LoVo (cell line): Measurements from ENCODE around the gene DBNDD2.

Experiments
- DNase-seq: peaks from one replicate; pipeline ENCODE4 v3.0.0-alpha.2; 2016; ENCODE audit warnings: low spot score

DBNDD2 gene

DNA sequence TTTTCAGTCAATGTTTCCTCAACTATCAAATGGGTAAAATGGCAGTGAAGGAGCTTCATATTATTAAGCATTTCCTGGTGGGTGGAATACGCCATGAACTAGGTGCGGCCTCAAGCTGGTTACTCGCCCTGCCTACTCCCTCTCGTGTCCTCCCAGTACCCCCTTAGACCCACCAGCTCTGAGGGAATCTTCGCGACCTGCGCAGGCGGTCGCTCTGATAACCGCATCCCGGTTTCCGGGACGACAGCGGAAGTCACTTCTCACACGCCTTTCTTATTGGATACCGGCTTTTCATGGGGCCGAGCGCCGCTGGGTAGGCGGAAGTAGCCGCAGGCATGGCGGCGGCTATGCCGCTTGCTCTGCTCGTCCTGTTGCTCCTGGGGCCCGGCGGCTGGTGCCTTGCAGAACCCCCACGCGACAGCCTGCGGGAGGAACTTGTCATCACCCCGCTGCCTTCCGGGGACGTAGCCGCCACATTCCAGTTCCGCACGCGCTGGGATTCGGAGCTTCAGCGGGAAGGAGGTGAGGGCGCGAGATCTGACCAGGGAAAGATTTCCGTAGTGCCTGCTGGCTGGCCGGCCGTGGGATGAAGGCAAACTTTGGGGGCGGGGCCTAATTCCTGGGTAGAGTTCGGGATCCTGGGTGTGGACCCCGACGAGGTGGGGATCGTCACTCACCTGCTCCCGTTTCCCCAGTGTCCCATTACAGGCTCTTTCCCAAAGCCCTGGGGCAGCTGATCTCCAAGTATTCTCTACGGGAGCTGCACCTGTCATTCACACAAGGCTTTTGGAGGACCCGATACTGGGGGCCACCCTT lies 7.9 kb downstream of the DBNDD2 start, which contains the start of gene PIGT:
Gene PIGT, plus strand, starts transcription at position 320 of the 816 bp plus-strand sequence. Its CDS starts 16 bp downstream, at position 336.
- DNase-seq, result peak; percentile 89

DNA sequence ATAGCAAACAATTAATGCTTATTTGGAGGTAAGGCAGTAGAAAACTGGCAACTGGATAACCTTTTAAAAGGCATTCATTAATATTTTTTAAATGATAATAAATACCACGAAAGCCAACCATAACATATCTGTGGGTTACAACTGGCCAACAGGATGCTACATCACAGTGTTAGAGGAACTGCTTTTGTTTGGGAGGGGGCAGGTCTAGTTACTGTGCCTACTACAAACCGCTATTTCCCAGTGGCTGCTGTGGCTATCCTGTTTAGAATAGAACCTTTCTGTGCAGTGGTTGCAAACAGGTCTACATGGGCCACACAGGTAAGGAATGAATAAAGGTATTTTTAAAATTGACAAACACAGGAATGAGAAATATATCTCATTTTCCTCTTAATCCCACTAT lies 8.8 kb downstream of the DBNDD2 start:
- no peak for DNase-seq

DNA sequence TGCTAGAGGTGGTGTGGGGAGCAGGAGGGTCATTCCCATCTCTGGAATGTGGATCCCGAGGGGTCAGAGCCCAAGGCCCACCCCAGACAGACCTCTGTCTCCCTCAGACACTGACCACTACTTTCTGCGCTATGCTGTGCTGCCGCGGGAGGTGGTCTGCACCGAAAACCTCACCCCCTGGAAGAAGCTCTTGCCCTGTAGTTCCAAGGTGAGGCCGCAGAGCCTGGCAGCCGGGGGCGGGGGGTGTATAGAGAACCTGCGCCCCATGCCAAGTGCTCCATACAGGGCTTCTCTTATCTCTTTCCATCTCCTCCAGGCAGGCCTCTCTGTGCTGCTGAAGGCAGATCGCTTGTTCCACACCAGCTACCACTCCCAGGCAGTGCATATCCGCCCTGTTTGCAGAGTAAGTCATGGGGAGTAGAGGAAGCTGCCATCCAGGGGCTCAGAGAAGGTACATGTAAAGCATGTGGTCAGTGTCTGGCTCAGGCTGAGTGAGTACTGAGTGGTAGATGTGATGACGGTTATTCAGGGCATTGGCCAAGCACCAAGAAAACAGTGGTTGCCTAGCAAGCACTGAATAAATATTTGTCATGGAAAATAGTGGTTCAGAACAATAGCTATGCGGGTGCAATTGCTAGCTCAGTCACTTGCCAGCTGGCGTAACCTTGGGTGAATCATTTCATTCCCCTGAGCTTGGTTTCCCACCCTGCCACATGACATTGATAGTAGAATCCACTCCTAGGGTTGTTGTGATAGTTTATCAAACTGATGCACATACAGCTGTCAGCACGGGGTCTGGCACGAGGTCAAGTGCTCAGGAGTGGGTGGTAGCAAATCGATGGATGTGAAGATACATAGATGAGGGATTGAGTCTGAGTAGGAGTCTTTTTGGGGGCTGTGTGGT lies 11.4 kb downstream of the DBNDD2 start:
- DNase-seq, result no peak

- DNase-seq, result no peak
Observed at GRCh38 chr20:45420125-45420524, 12.0 kb downstream of the DBNDD2 start.

GRCh38 chr20:45423700-45424099 lies 15.6 kb downstream of the DBNDD2 start:
- no peak for DNase-seq

GRCh38 chr20:45425561-45425960 lies 17.5 kb downstream of the DBNDD2 start:
- DNase-seq, result no peak

DNA sequence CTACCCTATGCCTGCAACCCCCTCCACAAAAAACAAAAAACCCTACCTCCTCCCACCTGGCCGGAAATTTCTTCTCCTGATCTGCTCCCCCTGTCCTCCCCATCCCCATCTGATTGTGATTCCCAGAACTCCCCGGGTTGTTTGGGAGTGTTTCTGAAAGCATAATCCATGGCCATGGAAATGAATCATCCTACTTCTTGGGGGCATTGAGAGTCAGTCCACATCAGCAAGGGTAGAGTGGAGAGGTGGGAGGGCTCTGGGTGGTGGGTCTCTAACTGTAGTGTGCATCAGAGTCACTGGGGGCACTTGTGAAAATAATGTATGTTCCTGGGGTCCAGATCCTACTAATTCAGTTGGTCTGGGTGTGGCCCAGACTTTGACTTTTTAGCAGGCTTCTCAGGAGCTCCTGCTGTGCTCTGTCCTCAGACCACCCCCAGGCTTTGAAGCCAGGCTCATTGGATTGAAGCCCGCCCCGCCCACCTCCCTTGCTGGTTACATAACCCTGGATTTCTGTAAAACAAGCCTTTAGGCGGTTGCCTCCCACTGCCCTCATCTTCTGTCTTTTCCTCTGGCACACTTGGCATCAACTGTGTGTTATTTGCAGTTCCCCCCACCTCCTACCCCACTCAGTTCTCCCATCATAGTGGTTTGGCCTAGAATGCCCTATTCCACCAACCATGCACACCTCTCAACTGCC lies 18.4 kb downstream of the DBNDD2 start:
- DNase-seq, result no peak

DNA sequence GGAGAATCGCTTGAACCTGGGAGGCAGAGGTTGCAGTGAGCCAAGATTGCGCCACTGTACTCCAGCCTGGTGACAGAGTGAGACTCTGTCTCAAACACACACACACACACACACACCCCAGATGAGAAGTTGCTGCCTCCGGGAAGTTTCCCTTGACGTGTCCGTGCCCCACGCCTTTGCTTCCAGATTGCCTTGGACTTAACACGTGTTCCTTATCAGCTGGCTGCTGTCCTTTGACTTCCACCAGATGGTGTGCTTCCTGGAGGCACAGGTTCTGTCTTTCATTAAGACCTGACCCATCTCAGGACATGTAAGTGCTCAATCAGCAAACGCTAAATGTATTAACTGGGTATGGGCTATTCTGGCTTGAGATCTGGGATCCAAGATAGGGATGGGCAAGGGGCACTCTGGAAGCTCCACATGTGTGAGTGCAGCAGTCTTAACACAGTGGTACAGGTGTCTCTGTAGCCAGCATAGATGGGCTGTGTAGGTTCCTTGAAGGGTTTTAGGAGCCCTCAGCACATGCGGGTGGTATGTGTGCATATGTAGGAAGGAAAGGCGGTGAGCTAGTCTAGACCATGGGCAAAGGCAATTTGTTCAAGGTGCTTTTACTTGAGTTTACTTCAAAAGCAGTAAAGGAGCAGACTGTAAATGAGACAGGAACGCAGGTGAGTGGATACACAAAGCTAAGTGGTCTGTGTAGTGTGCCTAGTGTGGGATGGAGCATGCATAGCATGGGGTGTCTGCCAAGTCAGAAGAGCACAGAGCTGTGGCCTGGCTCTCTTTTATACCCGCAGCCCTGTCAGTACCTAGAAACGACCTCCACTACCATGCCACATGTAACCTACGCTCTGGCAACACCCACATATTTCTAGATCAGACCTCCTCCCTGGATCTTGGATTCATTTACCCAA lies 19.4 kb downstream of the DBNDD2 start:
- DNase-seq, result no peak

- DNase-seq, result no peak
Observed at GRCh38 chr20:45429618-45430017, 21.5 kb downstream of the DBNDD2 start.

DNA sequence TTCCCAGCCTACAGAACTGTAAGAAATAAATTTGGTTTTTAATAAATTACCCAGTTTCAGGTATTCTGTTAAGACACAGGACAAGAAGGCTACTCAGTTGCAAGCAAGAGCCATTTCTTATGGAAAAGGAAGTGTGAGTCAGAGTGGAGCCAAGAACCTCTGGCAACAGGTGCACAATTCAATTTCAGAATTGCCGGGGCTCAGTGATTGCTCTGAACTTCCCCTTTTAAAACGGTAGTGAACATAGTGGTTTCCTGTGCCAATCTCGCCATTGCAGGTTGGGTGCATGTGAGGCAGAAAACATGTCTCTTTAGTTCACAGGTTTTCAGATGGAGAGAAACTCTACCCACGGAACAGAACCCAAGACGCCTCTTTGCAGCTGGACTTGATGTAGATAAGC lies 24.2 kb downstream of the DBNDD2 start:
- DNase-seq, result no peak

- DNase-seq, result no peak
Observed at GRCh38 chr20:45433316-45433715, 25.2 kb downstream of the DBNDD2 start.

DNA sequence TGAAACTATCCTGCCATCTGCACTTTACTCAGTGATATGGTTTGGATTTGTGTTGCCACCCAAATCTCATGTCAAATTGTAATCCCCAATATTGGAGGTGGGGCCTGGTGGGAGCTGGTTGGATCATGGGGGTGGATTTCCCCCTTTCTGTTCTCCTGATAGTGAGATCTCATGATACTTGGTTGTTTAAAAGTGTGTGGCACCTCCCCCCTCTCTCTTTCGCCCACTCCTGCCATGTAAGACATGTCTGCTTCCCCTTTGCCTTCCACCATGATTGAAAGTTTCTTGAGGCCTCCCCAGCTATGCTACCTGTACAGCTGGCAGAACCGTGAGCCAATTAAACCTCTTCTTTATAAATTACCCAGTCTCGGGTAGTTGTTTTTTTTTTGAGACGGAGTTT lies 25.9 kb downstream of the DBNDD2 start:
- no peak for DNase-seq

DNA sequence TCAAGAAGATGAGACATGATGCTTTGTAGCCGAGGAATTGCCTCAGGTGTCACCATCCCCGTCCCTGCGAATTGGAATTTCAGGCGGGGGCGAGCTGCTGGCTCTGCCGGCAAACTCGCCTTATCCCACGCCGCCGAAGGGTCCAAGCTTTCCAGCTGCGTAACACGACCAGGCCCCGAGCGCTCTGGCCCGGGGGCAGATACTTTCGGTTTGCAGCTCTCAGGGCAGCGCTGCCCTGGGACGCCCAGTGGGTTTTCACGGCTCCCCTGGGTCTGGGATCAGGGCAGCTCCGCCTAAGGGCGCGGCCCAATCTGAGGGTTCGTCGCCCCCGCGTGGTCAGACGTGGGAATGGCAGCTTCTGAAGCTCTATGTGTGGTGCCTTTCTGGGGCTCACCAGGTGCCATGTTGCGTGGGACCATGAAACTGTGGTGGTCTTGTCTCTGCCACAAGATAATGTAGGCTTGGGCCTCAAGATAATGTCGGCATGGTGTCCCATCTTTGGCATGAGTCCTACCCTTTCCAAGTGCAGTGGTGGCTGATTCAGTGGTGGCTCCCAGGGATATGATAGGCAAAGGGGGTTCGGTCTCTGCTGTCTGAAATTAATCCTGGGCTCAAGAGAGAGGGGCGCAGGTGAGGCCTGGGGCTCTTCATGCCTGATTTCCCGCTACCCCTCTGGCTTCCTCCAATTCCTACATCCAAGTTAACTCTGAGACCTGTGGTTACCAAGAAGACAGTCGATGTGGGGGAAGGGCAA lies 28.8 kb downstream of the DBNDD2 start:
- peak; percentile 86 for DNase-seq

DNA sequence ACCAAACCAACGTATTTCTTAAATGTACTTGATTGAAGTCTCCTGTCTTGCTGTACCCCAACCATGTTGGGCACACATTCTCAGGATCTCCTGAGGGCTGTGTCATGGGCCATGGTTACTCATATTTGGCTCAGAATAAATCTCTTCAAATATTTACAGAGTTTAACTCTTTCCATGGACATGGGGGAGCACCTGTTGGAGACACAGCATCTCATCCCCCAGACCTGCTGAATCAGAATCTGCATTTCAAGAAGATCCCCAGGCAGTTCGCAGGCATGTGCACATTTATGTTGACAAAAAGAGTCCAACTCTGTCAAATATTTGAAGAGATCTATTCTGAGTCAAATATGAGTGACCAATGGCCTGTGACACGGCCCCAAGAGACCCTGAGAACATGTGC lies 32.3 kb downstream of the DBNDD2 start:
- no peak for DNase-seq

DNA sequence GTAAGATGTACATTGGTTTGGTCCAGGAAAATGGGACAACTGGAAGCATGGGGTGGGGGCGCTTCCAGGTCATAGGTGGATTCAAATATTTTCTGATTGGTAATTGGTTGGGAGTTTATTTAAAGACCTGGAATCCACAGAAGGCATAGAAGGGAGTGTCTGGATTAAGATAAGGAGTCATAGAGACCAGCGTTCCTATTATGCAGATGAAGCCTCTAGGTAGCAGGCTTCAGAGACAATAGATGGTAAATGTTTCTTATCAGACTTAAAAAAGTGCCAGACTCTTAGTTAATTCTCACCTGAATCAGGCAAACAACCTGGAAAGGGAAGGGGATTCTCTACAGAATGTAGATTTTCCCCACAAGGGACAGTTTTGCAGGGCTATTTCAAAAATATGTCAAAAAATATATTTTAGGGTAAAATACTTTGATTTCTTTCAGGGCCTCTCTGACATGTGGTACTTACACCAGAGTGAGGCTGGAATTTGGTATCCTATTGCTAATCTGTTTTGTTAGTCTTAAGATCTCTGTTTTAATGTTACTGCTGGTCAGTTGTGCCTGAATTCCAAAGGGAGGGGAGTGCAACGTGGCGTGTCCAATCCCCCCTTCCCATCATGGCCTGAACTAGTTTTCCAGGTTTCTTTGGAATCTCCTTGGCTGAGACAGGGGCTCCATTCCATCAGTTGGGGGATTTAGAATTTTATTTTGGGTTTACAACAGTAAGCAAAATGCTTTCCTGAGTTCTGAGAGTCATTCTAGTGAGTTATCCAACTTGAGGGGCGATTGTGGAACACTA lies 33.0 kb downstream of the DBNDD2 start:
- no peak for DNase-seq

GRCh38 chr20:45441746-45442145 lies 33.7 kb downstream of the DBNDD2 start:
- DNase-seq, result no peak

DNA sequence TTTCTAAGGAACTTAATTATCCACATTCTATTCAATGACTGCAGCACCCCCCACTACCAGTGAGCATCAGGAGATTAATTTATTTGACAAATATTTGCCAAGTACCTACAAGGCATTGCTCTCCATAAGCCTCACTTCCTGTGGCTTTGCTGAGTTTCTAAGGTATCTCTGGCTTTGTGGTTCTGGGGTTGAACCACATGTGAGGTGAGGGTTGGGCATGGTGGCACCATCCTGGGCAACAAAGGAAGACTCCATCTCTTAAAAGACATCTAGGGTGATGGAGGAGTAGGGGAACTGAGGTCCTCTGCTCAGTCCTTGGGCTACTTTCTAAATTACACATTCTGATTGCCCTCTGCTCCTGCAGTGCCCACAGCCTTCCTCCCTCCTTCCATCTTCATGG lies 36.0 kb downstream of the DBNDD2 start:
- no peak for DNase-seq

DNA sequence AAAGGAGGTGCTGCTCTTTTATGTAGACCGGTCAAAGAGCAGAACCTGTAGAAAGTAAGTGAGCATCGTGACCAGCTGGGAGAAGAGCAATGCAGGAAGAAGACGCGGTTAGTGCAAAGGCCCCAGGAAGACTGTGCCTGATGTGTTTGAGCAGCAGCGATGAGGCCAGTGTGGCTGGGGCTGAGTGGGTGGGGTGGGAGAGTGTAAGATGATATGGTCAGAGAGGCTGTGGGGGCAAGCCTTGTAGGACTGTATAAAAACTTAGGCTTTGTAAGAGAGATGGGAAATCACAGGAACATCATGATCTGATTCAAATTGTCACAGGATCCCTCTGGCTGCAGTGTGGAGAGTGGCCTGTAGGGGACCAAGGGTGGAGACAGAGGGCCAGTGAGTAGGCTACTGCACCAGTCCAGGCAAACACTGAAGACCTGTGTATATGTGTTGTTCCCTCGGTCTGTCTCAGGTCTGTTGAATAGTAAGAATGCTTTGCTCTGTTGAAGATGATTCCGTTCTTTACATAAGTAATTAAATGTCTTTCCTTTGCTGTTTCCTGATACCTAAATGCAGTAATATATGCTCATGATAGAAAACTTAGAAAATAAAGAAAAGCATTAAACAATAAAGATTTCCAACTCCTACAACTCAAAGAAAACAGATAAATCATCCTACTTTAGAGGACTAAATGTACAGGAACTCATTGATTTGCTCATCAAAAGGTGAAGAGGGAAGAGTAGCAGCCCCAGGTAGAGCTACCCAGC lies 37.9 kb downstream of the DBNDD2 start:
- DNase-seq, result peak; percentile 19

- DNase-seq, result no peak
Observed at GRCh38 chr20:45448270-45448669, 40.2 kb downstream of the DBNDD2 start.
